HCT116 (cell line): ENCODE measurements around the gene HMGN5.

Source experiments
- ATF3 ChIP-seq: IDR thresholded peaks from 2 replicates; pipeline ENCODE4 v1.6.1; 2012
- CEBPB ChIP-seq: IDR thresholded peaks from 2 replicates; pipeline ENCODE4 v1.6.1; 2012; ENCODE audit warnings: low read depth
- EGR1 ChIP-seq: IDR thresholded peaks from 2 replicates; pipeline ENCODE4 v1.6.1; 2012; ENCODE audit warnings: low read depth
- EZH2 ChIP-seq: fragments of 200-600 bp; sonication (generic); IDR thresholded peaks from 2 replicates; pipeline ENCODE4 v1.6.1; 2017; ENCODE audit warnings: antibody characterized with exemption, mixed run types
- JUND ChIP-seq: IDR thresholded peaks from 2 replicates; pipeline ENCODE4 v1.6.1; 2012
- POLR2A ChIP-seq: IDR thresholded peaks from 2 replicates; pipeline ENCODE4 v1.7.0; 2011; ENCODE audit warnings: borderline replicate concordance; ENCODE audit not compliant: insufficient read depth, insufficient read length; ENCODE audit errors: extremely low read depth
- POLR2AphosphoS5 ChIP-seq: IDR thresholded peaks from 2 replicates; pipeline ENCODE4 v1.6.1; 2011; ENCODE audit warnings: mild to moderate bottlenecking, low read depth, low read length, moderate library complexity
- SIN3A ChIP-seq: IDR thresholded peaks from 2 replicates; pipeline ENCODE4 v1.6.1; 2012; ENCODE audit warnings: low read depth
- SP1 ChIP-seq: IDR thresholded peaks from 2 replicates; pipeline ENCODE4 v1.6.1; 2012; ENCODE audit warnings: low read depth
- YY1 ChIP-seq: IDR thresholded peaks from 2 replicates; pipeline ENCODE4 v1.6.1; 2011; ENCODE audit warnings: low read length, low read depth, moderate library complexity, mild to moderate bottlenecking; ENCODE audit not compliant: insufficient replicate concordance; ENCODE audit errors: extremely low read depth
- TF ChIP-seq, protein P1 (sequence below), 3 experiments: fragments of 200-600 bp in 1 of 3; sonication (generic) in 1 of 3; IDR thresholded peaks in 2 of 3; conservative IDR thresholded peaks in 1 of 3; 2 replicates each; pipeline ENCODE4 v1.5.1; 2012 to 2017; ENCODE audit warnings: low read depth in 2 of 3, low read length in 2 of 3, antibody characterized with exemption in 1 of 3, borderline replicate concordance in 1 of 3, control low read depth in 1 of 3, mild to moderate bottlenecking in 1 of 3, mixed read lengths in 1 of 3, mixed run types in 1 of 3, moderate library complexity in 1 of 3; ENCODE audit not compliant: insufficient read depth in 1 of 3
- TF ChIP-seq, protein P2 (sequence below): IDR thresholded peaks from 2 replicates; pipeline ENCODE4 v1.6.1; 2012; ENCODE audit warnings: low read depth
- TF ChIP-seq, protein P3 (sequence below): IDR thresholded peaks from 2 replicates; pipeline ENCODE4 v1.6.1; 2012
- TF ChIP-seq, protein P4 (sequence below): IDR thresholded peaks from 2 replicates; pipeline ENCODE4 v1.6.1; 2011; ENCODE audit warnings: mild to moderate bottlenecking, low read length, moderate library complexity; ENCODE audit not compliant: insufficient replicate concordance; ENCODE audit errors: extremely low read depth

DNA sequence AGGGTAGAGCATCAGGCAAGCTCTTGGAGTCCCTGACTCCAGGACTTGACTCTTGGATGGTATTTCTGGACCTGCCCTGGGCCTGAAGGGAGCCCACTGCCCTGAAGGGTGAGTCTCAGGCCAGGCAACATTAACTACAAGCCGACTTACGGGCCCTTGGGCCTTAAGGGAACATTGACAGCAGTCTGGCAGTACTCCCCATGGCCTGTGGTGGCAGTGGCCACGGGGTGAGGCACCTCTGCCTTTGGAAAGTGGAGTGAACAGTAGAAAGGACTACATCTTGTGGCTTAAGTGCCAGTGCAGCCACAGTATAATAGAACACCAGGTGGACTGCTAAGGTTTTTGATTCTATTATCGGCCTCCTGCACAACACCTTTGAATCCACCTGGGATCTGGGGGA, 36.5 kb upstream of the HMGN5 start:
- TF ChIP-seq, protein P1, sequence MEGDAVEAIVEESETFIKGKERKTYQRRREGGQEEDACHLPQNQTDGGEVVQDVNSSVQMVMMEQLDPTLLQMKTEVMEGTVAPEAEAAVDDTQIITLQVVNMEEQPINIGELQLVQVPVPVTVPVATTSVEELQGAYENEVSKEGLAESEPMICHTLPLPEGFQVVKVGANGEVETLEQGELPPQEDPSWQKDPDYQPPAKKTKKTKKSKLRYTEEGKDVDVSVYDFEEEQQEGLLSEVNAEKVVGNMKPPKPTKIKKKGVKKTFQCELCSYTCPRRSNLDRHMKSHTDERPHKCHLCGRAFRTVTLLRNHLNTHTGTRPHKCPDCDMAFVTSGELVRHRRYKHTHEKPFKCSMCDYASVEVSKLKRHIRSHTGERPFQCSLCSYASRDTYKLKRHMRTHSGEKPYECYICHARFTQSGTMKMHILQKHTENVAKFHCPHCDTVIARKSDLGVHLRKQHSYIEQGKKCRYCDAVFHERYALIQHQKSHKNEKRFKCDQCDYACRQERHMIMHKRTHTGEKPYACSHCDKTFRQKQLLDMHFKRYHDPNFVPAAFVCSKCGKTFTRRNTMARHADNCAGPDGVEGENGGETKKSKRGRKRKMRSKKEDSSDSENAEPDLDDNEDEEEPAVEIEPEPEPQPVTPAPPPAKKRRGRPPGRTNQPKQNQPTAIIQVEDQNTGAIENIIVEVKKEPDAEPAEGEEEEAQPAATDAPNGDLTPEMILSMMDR (IDR thresholded peaks at IDR 0.05 in 2 of 3, conservative IDR thresholded peaks at IDR 0.05 in 1 of 3; ENCODE audit: borderline replicate concordance in 1 of 3, insufficient read depth in 1 of 3, low read depth in 2 of 3, low read length in 2 of 3): no peak
- no peak for TF ChIP-seq YY1
- TF ChIP-seq CEBPB: no peak
- TF ChIP-seq EGR1: no peak
- TF ChIP-seq JUND: no peak
- TF ChIP-seq, protein P2, sequence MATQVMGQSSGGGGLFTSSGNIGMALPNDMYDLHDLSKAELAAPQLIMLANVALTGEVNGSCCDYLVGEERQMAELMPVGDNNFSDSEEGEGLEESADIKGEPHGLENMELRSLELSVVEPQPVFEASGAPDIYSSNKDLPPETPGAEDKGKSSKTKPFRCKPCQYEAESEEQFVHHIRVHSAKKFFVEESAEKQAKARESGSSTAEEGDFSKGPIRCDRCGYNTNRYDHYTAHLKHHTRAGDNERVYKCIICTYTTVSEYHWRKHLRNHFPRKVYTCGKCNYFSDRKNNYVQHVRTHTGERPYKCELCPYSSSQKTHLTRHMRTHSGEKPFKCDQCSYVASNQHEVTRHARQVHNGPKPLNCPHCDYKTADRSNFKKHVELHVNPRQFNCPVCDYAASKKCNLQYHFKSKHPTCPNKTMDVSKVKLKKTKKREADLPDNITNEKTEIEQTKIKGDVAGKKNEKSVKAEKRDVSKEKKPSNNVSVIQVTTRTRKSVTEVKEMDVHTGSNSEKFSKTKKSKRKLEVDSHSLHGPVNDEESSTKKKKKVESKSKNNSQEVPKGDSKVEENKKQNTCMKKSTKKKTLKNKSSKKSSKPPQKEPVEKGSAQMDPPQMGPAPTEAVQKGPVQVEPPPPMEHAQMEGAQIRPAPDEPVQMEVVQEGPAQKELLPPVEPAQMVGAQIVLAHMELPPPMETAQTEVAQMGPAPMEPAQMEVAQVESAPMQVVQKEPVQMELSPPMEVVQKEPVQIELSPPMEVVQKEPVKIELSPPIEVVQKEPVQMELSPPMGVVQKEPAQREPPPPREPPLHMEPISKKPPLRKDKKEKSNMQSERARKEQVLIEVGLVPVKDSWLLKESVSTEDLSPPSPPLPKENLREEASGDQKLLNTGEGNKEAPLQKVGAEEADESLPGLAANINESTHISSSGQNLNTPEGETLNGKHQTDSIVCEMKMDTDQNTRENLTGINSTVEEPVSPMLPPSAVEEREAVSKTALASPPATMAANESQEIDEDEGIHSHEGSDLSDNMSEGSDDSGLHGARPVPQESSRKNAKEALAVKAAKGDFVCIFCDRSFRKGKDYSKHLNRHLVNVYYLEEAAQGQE: no peak
- no peak for TF ChIP-seq SP1
- TF ChIP-seq POLR2A: no peak
- TF ChIP-seq SIN3A: no peak
- no peak for TF ChIP-seq POLR2AphosphoS5
- TF ChIP-seq ATF3: no peak
- TF ChIP-seq, protein P3, sequence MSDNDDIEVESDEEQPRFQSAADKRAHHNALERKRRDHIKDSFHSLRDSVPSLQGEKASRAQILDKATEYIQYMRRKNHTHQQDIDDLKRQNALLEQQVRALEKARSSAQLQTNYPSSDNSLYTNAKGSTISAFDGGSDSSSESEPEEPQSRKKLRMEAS: no peak
- TF ChIP-seq EZH2: no peak
- TF ChIP-seq, protein P4, sequence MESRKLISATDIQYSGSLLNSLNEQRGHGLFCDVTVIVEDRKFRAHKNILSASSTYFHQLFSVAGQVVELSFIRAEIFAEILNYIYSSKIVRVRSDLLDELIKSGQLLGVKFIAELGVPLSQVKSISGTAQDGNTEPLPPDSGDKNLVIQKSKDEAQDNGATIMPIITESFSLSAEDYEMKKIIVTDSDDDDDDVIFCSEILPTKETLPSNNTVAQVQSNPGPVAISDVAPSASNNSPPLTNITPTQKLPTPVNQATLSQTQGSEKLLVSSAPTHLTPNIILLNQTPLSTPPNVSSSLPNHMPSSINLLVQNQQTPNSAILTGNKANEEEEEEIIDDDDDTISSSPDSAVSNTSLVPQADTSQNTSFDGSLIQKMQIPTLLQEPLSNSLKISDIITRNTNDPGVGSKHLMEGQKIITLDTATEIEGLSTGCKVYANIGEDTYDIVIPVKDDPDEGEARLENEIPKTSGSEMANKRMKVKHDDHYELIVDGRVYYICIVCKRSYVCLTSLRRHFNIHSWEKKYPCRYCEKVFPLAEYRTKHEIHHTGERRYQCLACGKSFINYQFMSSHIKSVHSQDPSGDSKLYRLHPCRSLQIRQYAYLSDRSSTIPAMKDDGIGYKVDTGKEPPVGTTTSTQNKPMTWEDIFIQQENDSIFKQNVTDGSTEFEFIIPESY: no peak
